Osteoblast (primary cell): ENCODE measurements around the gene A4GALT. TPM values are rescaled to one million over a fixed set of nuclear protein-coding genes. Genes with fewer than 3 reads are reported as not detected.

ENCODE experiments used
- DNase-seq: peaks from one replicate; pipeline ENCODE4 v3.0.0; 2011; ENCODE audit warnings: low spot score, mixed read lengths; ENCODE audit not compliant: insufficient read length; ENCODE audit errors: missing footprints
- H2AFZ ChIP-seq: 2 replicates; pipeline ENCODE4 v1.6.0; 2011; ENCODE audit warnings: mild to moderate bottlenecking, low read length
- H3K27ac ChIP-seq: 2 replicates; pipeline ENCODE4 v1.5.1; 2011; ENCODE audit warnings: mild to moderate bottlenecking, low read depth, low read length, moderate library complexity
- H3K27me3 ChIP-seq: 2 replicates; pipeline ENCODE4 v1.6.0; 2012; ENCODE audit warnings: mild to moderate bottlenecking, control low read depth, inconsistent platforms, low read length, moderate library complexity; ENCODE audit not compliant: insufficient read depth
- H3K36me3 ChIP-seq: 2 replicates; pipeline ENCODE4 v1.5.1; 2011; ENCODE audit warnings: mild to moderate bottlenecking, low read length, control low read depth, moderate library complexity; ENCODE audit not compliant: insufficient read depth
- H3K4me1 ChIP-seq: 2 replicates; pipeline ENCODE4 v1.5.1; 2011; ENCODE audit warnings: mild to moderate bottlenecking, low read length, control low read depth, moderate library complexity; ENCODE audit not compliant: insufficient read depth
- H3K4me2 ChIP-seq: 2 replicates; pipeline ENCODE4 v1.6.0; 2011; ENCODE audit warnings: mild to moderate bottlenecking, low read length; ENCODE audit not compliant: insufficient read depth
- H3K4me3 ChIP-seq: fragments of 200-600 bp; sonication (generic); 3 replicates; pipeline ENCODE4 v1.5.1; 2012; ENCODE audit warnings: mild to moderate bottlenecking, low read length, inconsistent platforms; ENCODE audit not compliant: insufficient read depth
- H3K79me2 ChIP-seq: 2 replicates; pipeline ENCODE4 v1.6.0; 2012; ENCODE audit warnings: mild to moderate bottlenecking, low read length, control low read depth, inconsistent platforms; ENCODE audit not compliant: insufficient read depth
- H3K9me3 ChIP-seq: 2 replicates; pipeline ENCODE4 v1.5.1; 2011; ENCODE audit warnings: low read depth, low read length, control low read depth
- H4K20me1 ChIP-seq: 2 replicates; pipeline ENCODE4 v1.6.0; 2012; ENCODE audit warnings: mild to moderate bottlenecking, low read length, control low read depth; ENCODE audit not compliant: insufficient read depth
- CTCF ChIP-seq: IDR thresholded peaks from 2 replicates; pipeline ENCODE4 v1.5.1; 2011; ENCODE audit warnings: mild to moderate bottlenecking, low read depth, low read length, moderate library complexity; ENCODE audit errors: extremely low read depth
- total RNA-seq: library from RNA; depleted of rRNA; stranded (reverse); fragments of >200 nt; gene quantifications from 2 replicates; pipeline ENCODE4 v1.2.3, GENCODE V29; 2012

A4GALT gene
- 19.9 and 24.2 TPM in 2 replicates for total RNA-seq

- Histone ChIP-seq H2AFZ (peak within 1 kb of the TSS; percentile 89), H3K27me3 (peaks cover 3% of the 10 kb centered on the region), H3K79me2 (peaks cover 33% of the 10 kb centered on the region), H3K4me1 (peaks cover 25% of the 10 kb centered on the region), H3K4me2 (peak within 1 kb of the TSS; percentile 85), H3K4me3 (peak within 1 kb of the TSS; percentile 77), H3K27ac (no peak within 1 kb of the TSS), H4K20me1 (peaks cover 7% of the 10 kb centered on the region), H3K36me3 (no peaks in the 10 kb centered on the region), H3K9me3 (no peaks in the 10 kb centered on the region)
- peak; percentile 94 for DNase-seq
- TF ChIP-seq CTCF, result no peak
These were observed at the start of gene A4GALT for GRCh38 chr22:42720263-42721044. Gene A4GALT (minus strand): TSS chr22:42720870. CDS start chr22:42693951, 26,919 bp downstream.

- no peaks in the 10 kb centered on the region for H4K20me1 ChIP-seq
- peak overlapping the region; percentile 65 for H3K4me2 ChIP-seq
- TF ChIP-seq CTCF, result no peak
- no peak overlapping the region for H3K27ac ChIP-seq
- no peak overlapping the region for H2AFZ ChIP-seq
- no peak overlapping the region for H3K4me3 ChIP-seq
- H3K36me3 ChIP-seq, result no peaks in the 10 kb centered on the region
- no peaks in the 10 kb centered on the region for H3K9me3 ChIP-seq
- no peaks in the 10 kb centered on the region for H3K79me2 ChIP-seq
- DNase-seq, result no peak
- no peaks in the 10 kb centered on the region for H3K27me3 ChIP-seq
- peaks cover 9% of the 10 kb centered on the region for H3K4me1 ChIP-seq
These were observed 49.7 kb upstream of the A4GALT start for GRCh38 chr22:42770448-42770726.

- no peaks in the 10 kb centered on the region for H3K36me3 ChIP-seq
- H3K27ac ChIP-seq, result no peak overlapping the region
- H3K4me3 ChIP-seq, result peak overlapping the region; percentile 37
These were observed 49.1 kb upstream of the A4GALT start for GRCh38 chr22:42769574-42770447.

More at GRCh38 chr22:42769574-42770447, 49.1 kb upstream of the A4GALT start:
- no peaks in the 10 kb centered on the region for H4K20me1 ChIP-seq
- TF ChIP-seq CTCF, result no peak
- H3K27me3 ChIP-seq, result no peaks in the 10 kb centered on the region
- no peaks in the 10 kb centered on the region for H3K79me2 ChIP-seq
- H3K9me3 ChIP-seq, result no peaks in the 10 kb centered on the region
- peak overlapping the region; percentile 49 for H2AFZ ChIP-seq
- peak; percentile 96 for DNase-seq
- peaks cover 9% of the 10 kb centered on the region for H3K4me1 ChIP-seq
- peak overlapping the region; percentile 65 for H3K4me2 ChIP-seq
